ENCODE measurements around the gene MAP4K2. TPM values are rescaled to one million over a fixed set of nuclear protein-coding genes. Genes with fewer than 3 reads are reported as not detected.

MAP4K2 gene
- total RNA-seq, 1 experiment from 2014 or later, result 24.7 TPM

GRCh38 chr11:64767344-64768299, 35.4 kb downstream of the MAP4K2 start:
- H3K4me1 ChIP-seq (ENCODE audit: insufficient read depth, low read length), result no peaks in the 10 kb centered on the region; the same call in 1 of the 2 replicates
- H3K23me2 ChIP-seq (ENCODE audit: insufficient read length, low read depth, low read length, poor library complexity, severe bottlenecking), result no peaks in the 10 kb centered on the region
- H3K4ac ChIP-seq (ENCODE audit: low read depth, low read length), result no peak overlapping the region
- no peak overlapping the region for H2BK15ac ChIP-seq (ENCODE audit: low read depth, low read length)
- H3K4me1 Mint-ChIP-seq, result peaks cover 45 to 56% of the 10 kb centered on the region in 2 experiments
- H2BK120ac ChIP-seq (ENCODE audit: low read depth, low read length, poor library complexity, severe bottlenecking), result no peak overlapping the region
- peak; percentile 90 for DNase-seq
- H3K9ac ChIP-seq (ENCODE audit: extremely low read depth, insufficient read length, low read length), result no peak overlapping the region
- no peaks in the 10 kb centered on the region for H3K79me2 ChIP-seq (ENCODE audit: insufficient read depth, low read length)
- no peak overlapping the region for H2BK20ac ChIP-seq (ENCODE audit: low read depth, low read length, poor library complexity, severe bottlenecking)
- H3K4me3 Mint-ChIP-seq, result peak overlapping the region in 1 of 2 experiments; percentile 49; a peak in 2 of 5 replicates
- peaks cover 3% of the 10 kb centered on the region for H4K20me1 ChIP-seq (ENCODE audit: control insufficient read depth, insufficient read depth, insufficient read length)
- H3K27me3 ChIP-seq (ENCODE audit: insufficient read depth, low read length), result no peaks in the 10 kb centered on the region
- H3K27ac ChIP-seq (ENCODE audit: insufficient read length, low read depth, low read length), result no peak overlapping the region
- peaks cover 4% of the 10 kb centered on the region for H3K79me1 ChIP-seq (ENCODE audit: insufficient read depth, low read depth, low read length, poor library complexity, severe bottlenecking)
- H2BK12ac ChIP-seq (ENCODE audit: insufficient read length, low read depth, low read length), result no peak overlapping the region
- H2AFZ ChIP-seq (ENCODE audit: low read length), result no peak overlapping the region
- H3T11ph ChIP-seq (ENCODE audit: low read length), result no peak overlapping the region
- no peak overlapping the region for H4K5ac ChIP-seq (ENCODE audit: insufficient read length, low read depth, low read length)
- H3K9me3 ChIP-seq (ENCODE audit: control insufficient read depth, low read depth, low read length), result no peaks in the 10 kb centered on the region
- H3K4me2 ChIP-seq (ENCODE audit: insufficient read depth, insufficient read length, low read length), result no peak overlapping the region
- H2BK5ac ChIP-seq (ENCODE audit: insufficient read length, low read length), result no peak overlapping the region
- H3K14ac ChIP-seq (ENCODE audit: insufficient read depth, low read length), result no peak overlapping the region
- no peaks in the 10 kb centered on the region for H3K27me3 Mint-ChIP-seq (ENCODE audit: low read depth)
- TF ChIP-seq CTCF (conservative IDR thresholded peaks at IDR 0.05), result peak; percentile 85
- H2AK5ac ChIP-seq (ENCODE audit: insufficient read length, low read length), result no peak overlapping the region
- no peak overlapping the region for H3K18ac ChIP-seq (ENCODE audit: insufficient read length, low read depth, low read length)
- H3K23ac ChIP-seq (ENCODE audit: insufficient read length, low read depth, low read length), result no peak overlapping the region
- H4K91ac ChIP-seq (ENCODE audit: insufficient read length, low read depth, low read length), result no peak overlapping the region
- H3K36me3 Mint-ChIP-seq (ENCODE audit: insufficient read depth in 1 of 3, low read depth in 3 of 3), result peaks cover 70 to 90% (median 88%) of the 10 kb centered on the region in 3 experiments; a peak in 6 of 7 replicates
- no CpG with 5 or more reads among the region's 19 CpGs for WGBS (ENCODE audit: extremely low coverage, insufficient read length, low lambda C conversion rate)
- H3K56ac ChIP-seq (ENCODE audit: insufficient read length, low read depth, low read length), result no peak overlapping the region
- H3K9me3 Mint-ChIP-seq, result no peaks in the 10 kb centered on the region
- peak overlapping the region; percentile 73 to 86 (median 81); a peak in 5 of 7 replicates for H3K27ac Mint-ChIP-seq
- H4K8ac ChIP-seq (replicated peaks; ENCODE audit: insufficient read length, low read depth, low read length), result no peak overlapping the region

Measured in H9 (cell line).